ENCODE measurements around the gene POLR2H.

Gene POLR2H

DNA sequence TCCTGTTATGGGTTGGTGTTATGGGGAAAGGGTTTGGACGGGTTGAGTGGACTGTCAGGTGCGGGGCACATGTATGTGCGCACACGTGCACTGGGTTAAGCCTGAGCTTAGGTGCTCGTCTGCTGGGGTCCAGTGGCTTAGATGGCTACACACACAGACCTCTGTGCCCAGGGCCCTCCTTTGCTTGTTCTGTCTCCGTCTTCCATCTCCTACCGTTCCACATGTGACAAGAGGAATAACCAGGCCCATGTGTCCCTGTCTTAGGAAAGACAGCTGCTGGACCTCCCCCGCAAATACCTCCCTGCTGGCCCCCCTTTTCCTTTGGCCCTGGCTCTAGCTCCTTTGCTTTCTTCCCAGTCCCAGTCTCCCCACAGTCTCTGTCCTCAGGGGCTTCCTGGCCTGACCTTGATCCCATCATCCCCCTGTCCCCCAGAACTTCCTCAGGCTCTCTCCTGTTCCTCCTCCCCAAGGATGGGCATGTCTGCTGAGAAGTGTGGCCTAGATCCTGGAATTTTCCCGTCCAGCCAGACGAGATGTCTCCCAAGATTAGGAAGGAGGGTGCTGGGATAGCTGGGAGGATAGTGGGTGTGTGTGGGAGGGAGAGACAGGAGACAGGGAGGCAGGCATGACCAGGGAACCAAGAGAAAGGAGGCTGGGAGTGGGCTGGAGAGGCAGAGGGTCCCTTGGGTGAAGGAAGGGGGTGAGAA lies 17.3 kb downstream of the POLR2H start:
- no peak overlapping the region for H2BK120ac ChIP-seq (ENCODE audit: low read depth, low read length)
- H3K4me2 ChIP-seq (ENCODE audit: low read length) = peak overlapping the region; percentile 57
- H3K56ac ChIP-seq (ENCODE audit: low read length) = peak overlapping the region; percentile 74
- H2AK5ac ChIP-seq (ENCODE audit: low read length) = peak overlapping the region; percentile 43
- no peaks in the 10 kb centered on the region for H3K79me1 ChIP-seq (ENCODE audit: low read length)
- H3K23ac ChIP-seq (ENCODE audit: low read length) = no peak overlapping the region
- no peak overlapping the region for H3K9ac ChIP-seq (ENCODE audit: low read length)
- peaks cover 8% of the 10 kb centered on the region for H3K27me3 ChIP-seq (ENCODE audit: insufficient read depth, low read length, poor library complexity)
- no peak overlapping the region for H4K5ac ChIP-seq (ENCODE audit: low read length)
- H3K18ac ChIP-seq (ENCODE audit: low read length) = no peak overlapping the region
- H2BK5ac ChIP-seq (ENCODE audit: low read length) = no peak overlapping the region
- no peak overlapping the region for H3K4ac ChIP-seq (ENCODE audit: low read depth, low read length)
- no peak overlapping the region for H3K27ac ChIP-seq (ENCODE audit: low read depth, low read length)
- DNase-seq = no peak
- H3K4me3 ChIP-seq (ENCODE audit: low read length) = no peak overlapping the region
- no peak overlapping the region for H2BK15ac ChIP-seq (replicated peaks; ENCODE audit: low read depth)
- H3K36me3 ChIP-seq (ENCODE audit: control insufficient read depth, insufficient read depth, low read length) = no peaks in the 10 kb centered on the region
- WGBS (ENCODE audit: extremely low coverage, insufficient coverage, low lambda C conversion rate) = no CpG with 5 or more reads among the region's 10 CpGs
- no peak overlapping the region for H4K8ac ChIP-seq (ENCODE audit: low read depth, low read length)
- no peaks in the 10 kb centered on the region for H3K79me2 ChIP-seq (ENCODE audit: control insufficient read depth, insufficient read depth, low read length)
- H3K4me1 ChIP-seq (ENCODE audit: control insufficient read depth, low read depth, low read length) = peaks cover 7% of the 10 kb centered on the region

DNA sequence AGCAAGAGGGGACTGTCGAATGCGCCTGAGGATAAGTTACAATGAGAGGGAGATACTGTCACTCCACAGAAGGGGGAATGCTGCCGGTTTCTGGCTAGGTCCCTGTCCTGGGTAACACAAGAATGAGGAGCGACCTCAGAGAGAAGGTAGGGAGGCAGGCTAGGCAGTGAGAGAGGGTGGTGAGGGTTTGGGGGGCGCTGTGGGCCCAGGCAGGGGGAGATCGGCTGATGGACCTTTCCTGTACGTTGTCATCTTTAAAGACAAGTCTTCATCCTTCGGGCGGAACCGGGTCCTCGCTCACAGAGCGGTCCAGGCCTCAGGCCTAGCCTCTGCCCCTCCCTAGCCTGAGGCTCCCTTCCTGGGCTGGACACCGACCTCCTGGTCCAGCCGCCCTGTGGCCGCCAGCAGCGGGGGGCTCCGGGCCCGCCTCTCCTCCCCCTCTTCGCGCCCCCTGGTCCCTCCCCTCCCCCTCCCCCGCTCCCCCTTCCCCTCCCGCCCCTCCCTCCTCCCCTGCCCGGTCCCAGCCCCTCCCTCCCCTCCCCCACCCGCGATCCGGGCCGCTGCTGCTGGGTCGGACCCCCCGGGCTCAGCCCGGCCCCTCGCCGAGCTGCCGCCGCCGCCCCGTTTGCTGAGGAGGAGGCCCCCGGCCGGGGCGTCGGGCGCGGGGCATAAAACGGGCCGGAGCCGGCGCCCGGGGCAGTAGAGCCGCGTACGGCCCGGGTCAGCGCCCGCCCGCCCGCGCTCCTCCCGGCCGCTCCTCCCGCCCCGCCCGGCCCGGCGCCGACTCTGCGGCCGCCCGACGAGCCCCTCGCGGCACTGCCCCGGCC lies 18.1 kb downstream of the POLR2H start, which contains the start of gene CHRD:
Gene CHRD, plus strand, starts transcription at position 697 of the 827 bp plus-strand sequence. CDS start 265 bp downstream, outside the sequence.
- peak within 1 kb of the TSS; percentile 34 for H3K4me3 ChIP-seq (ENCODE audit: low read length)
- peak within 1 kb of the TSS; percentile 92 for H3K4me2 ChIP-seq (ENCODE audit: low read length)
- H3K79me2 ChIP-seq (ENCODE audit: control insufficient read depth, insufficient read depth, low read length) = no peaks in the 10 kb centered on the region
- no peak within 1 kb of the TSS for H3K23ac ChIP-seq (ENCODE audit: low read length)
- no peak within 1 kb of the TSS for H4K8ac ChIP-seq (ENCODE audit: low read depth, low read length)
- H3K27ac ChIP-seq (ENCODE audit: low read depth, low read length) = no peak within 1 kb of the TSS
- H3K4me1 ChIP-seq (ENCODE audit: control insufficient read depth, low read depth, low read length) = peaks cover 7% of the 10 kb centered on the region
- H2BK5ac ChIP-seq (ENCODE audit: low read length) = no peak within 1 kb of the TSS
- no CpG with 5 or more reads among the region's 71 CpGs for WGBS (ENCODE audit: extremely low coverage, insufficient coverage, low lambda C conversion rate)
- peak within 1 kb of the TSS; percentile 43 for H2AK5ac ChIP-seq (ENCODE audit: low read length)
- H3K4ac ChIP-seq (ENCODE audit: low read depth, low read length) = no peak within 1 kb of the TSS
- peak within 1 kb of the TSS; percentile 74 for H3K56ac ChIP-seq (ENCODE audit: low read length)
- DNase-seq = peak; percentile 30
- no peaks in the 10 kb centered on the region for H3K36me3 ChIP-seq (ENCODE audit: control insufficient read depth, insufficient read depth, low read length)
- H2BK15ac ChIP-seq (replicated peaks; ENCODE audit: low read depth) = no peak within 1 kb of the TSS
- no peak within 1 kb of the TSS for H2BK120ac ChIP-seq (ENCODE audit: low read depth, low read length)
- H4K5ac ChIP-seq (ENCODE audit: low read length) = no peak within 1 kb of the TSS
- peak within 1 kb of the TSS; percentile 89 for H3K18ac ChIP-seq (ENCODE audit: low read length)
- H3K9ac ChIP-seq (ENCODE audit: low read length) = peak within 1 kb of the TSS; percentile 49
- no peaks in the 10 kb centered on the region for H3K79me1 ChIP-seq (ENCODE audit: low read length)
- peaks cover 8% of the 10 kb centered on the region for H3K27me3 ChIP-seq (ENCODE audit: insufficient read depth, low read length, poor library complexity)

DNA sequence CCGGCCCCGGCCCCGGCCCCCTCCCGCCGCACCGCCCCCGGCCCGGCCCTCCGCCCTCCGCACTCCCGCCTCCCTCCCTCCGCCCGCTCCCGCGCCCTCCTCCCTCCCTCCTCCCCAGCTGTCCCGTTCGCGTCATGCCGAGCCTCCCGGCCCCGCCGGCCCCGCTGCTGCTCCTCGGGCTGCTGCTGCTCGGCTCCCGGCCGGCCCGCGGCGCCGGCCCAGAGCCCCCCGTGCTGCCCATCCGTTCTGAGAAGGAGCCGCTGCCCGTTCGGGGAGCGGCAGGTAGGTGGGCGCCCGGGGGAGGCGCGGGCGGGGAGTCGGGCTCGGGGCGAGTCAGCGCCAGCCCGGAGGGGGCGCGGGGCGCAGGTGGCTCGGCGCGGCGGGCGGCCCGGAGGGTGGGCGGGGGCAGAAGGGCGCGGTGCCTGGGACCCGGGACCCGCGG lies 18.7 kb downstream of the POLR2H start:
- H3K36me3 ChIP-seq (ENCODE audit: control insufficient read depth, insufficient read depth, low read length) = no peaks in the 10 kb centered on the region
- H3K27ac ChIP-seq (ENCODE audit: low read depth, low read length) = no peak overlapping the region
- peak overlapping the region; percentile 34 for H3K9ac ChIP-seq (ENCODE audit: low read length)
- peak overlapping the region; percentile 92 for H3K4me2 ChIP-seq (ENCODE audit: low read length)
- peak overlapping the region; percentile 60 for H3K56ac ChIP-seq (ENCODE audit: low read length)
- H2AK5ac ChIP-seq (ENCODE audit: low read length) = no peak overlapping the region
- H3K79me2 ChIP-seq (ENCODE audit: control insufficient read depth, insufficient read depth, low read length) = no peaks in the 10 kb centered on the region
- H2BK120ac ChIP-seq (ENCODE audit: low read depth, low read length) = no peak overlapping the region
- no peak overlapping the region for H2BK15ac ChIP-seq (replicated peaks; ENCODE audit: low read depth)
- H3K18ac ChIP-seq (ENCODE audit: low read length) = peak overlapping the region; percentile 89
- H4K5ac ChIP-seq (ENCODE audit: low read length) = no peak overlapping the region
- H3K23ac ChIP-seq (ENCODE audit: low read length) = no peak overlapping the region
- H2BK5ac ChIP-seq (ENCODE audit: low read length) = no peak overlapping the region
- peak; percentile 67 for DNase-seq
- no CpG with 5 or more reads among the region's 62 CpGs for WGBS (ENCODE audit: extremely low coverage, insufficient coverage, low lambda C conversion rate)
- peaks cover 8% of the 10 kb centered on the region for H3K27me3 ChIP-seq (ENCODE audit: insufficient read depth, low read length, poor library complexity)
- no peaks in the 10 kb centered on the region for H3K79me1 ChIP-seq (ENCODE audit: low read length)
- H4K8ac ChIP-seq (ENCODE audit: low read depth, low read length) = no peak overlapping the region
- no peak overlapping the region for H3K4ac ChIP-seq (ENCODE audit: low read depth, low read length)
- H3K4me1 ChIP-seq (ENCODE audit: control insufficient read depth, low read depth, low read length) = peaks cover 7% of the 10 kb centered on the region
- peak overlapping the region; percentile 34 for H3K4me3 ChIP-seq (ENCODE audit: low read length)

DNA sequence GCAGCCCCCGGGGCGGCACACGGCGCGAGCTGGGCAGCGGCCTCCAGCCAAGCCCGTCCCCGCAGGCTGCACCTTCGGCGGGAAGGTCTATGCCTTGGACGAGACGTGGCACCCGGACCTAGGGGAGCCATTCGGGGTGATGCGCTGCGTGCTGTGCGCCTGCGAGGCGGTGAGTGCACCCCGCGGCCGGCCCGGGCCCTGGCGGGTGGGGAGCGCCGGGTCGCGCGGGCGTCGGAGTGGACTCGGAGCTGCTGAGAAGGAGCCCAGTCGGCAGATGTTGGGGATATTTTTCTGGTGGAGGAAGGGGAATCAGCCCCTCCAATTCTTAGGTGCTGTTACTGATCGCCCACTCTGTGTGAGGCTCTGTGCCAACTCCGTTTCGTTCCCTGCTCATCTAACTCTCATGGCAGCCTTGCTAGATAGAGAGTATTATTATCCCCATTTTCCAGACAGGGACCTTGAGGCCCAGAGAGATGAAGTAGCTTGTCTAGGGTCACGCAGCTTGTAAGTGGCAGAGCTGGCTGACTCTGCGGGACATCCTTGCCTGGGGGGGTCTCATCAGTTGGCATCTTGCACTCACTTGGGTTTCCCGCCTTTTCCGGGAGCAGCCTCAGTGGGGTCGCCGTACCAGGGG lies 19.2 kb downstream of the POLR2H start:
- H3K9ac ChIP-seq (ENCODE audit: low read length) = peak overlapping the region; percentile 34
- no peaks in the 10 kb centered on the region for H3K79me2 ChIP-seq (ENCODE audit: control insufficient read depth, insufficient read depth, low read length)
- no peak overlapping the region for H3K27ac ChIP-seq (ENCODE audit: low read depth, low read length)
- WGBS (ENCODE audit: extremely low coverage, insufficient coverage, low lambda C conversion rate) = no CpG with 5 or more reads among the region's 42 CpGs
- no peak overlapping the region for H2BK120ac ChIP-seq (ENCODE audit: low read depth, low read length)
- peaks cover 7% of the 10 kb centered on the region for H3K4me1 ChIP-seq (ENCODE audit: control insufficient read depth, low read depth, low read length)
- H2BK15ac ChIP-seq (replicated peaks; ENCODE audit: low read depth) = no peak overlapping the region
- no peak overlapping the region for H3K18ac ChIP-seq (ENCODE audit: low read length)
- peak overlapping the region; percentile 30 for H3K4me3 ChIP-seq (ENCODE audit: low read length)
- peaks cover 8% of the 10 kb centered on the region for H3K27me3 ChIP-seq (ENCODE audit: insufficient read depth, low read length, poor library complexity)
- H3K4me2 ChIP-seq (ENCODE audit: low read length) = peak overlapping the region; percentile 92
- no peak overlapping the region for H3K4ac ChIP-seq (ENCODE audit: low read depth, low read length)
- no peak for DNase-seq
- H3K23ac ChIP-seq (ENCODE audit: low read length) = no peak overlapping the region
- no peak overlapping the region for H4K8ac ChIP-seq (ENCODE audit: low read depth, low read length)
- no peak overlapping the region for H2BK5ac ChIP-seq (ENCODE audit: low read length)
- no peaks in the 10 kb centered on the region for H3K79me1 ChIP-seq (ENCODE audit: low read length)
- no peak overlapping the region for H2AK5ac ChIP-seq (ENCODE audit: low read length)
- H4K5ac ChIP-seq (ENCODE audit: low read length) = no peak overlapping the region
- H3K56ac ChIP-seq (ENCODE audit: low read length) = peak overlapping the region; percentile 60
- no peaks in the 10 kb centered on the region for H3K36me3 ChIP-seq (ENCODE audit: control insufficient read depth, insufficient read depth, low read length)

DNA sequence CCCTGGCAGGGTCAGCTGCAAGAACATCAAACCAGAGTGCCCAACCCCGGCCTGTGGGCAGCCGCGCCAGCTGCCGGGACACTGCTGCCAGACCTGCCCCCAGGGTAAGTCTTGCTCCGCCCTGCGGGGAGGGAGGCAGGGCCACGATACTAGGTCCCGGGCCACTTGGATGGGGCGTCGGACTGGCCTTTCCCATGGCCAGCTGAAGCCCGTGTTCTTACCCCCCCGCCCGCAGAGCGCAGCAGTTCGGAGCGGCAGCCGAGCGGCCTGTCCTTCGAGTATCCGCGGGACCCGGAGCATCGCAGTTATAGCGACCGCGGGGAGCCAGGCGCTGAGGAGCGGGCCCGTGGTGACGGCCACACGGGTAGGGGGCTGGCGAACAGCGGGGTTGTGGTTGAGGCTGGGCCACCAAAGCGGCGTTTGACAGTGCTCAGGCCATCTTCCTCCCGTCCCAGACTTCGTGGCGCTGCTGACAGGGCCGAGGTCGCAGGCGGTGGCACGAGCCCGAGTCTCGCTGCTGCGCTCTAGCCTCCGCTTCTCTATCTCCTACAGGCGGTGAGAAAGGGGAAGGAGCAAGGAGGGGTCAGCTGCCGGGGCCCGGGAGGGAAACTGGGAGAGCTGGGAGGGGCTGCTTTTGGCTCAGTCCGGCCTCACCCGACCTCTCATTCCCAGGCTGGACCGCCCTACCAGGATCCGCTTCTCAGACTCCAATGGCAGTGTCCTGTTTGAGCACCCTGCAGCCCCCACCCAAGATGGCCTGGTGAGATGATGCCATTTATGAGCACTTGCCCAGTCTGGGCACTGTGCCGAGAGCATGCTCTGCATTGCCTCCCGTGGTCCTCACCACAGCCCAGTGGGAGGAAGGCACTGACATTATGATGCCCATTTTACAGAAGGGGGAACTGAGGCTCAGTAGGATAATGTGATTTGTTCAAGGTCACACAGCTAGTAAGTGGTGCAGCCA lies 20.0 kb downstream of the POLR2H start:
- no peak overlapping the region for H4K8ac ChIP-seq (ENCODE audit: low read depth, low read length)
- H2BK5ac ChIP-seq (ENCODE audit: low read length) = no peak overlapping the region
- H2AK5ac ChIP-seq (ENCODE audit: low read length) = no peak overlapping the region
- no peak overlapping the region for H4K5ac ChIP-seq (ENCODE audit: low read length)
- H3K79me2 ChIP-seq (ENCODE audit: control insufficient read depth, insufficient read depth, low read length) = no peaks in the 10 kb centered on the region
- H3K4ac ChIP-seq (ENCODE audit: low read depth, low read length) = no peak overlapping the region
- H2BK15ac ChIP-seq (replicated peaks; ENCODE audit: low read depth) = no peak overlapping the region
- H3K79me1 ChIP-seq (ENCODE audit: low read length) = no peaks in the 10 kb centered on the region
- H3K27me3 ChIP-seq (ENCODE audit: insufficient read depth, low read length, poor library complexity) = peaks cover 8% of the 10 kb centered on the region
- peak; percentile 80 for DNase-seq
- H3K4me1 ChIP-seq (ENCODE audit: control insufficient read depth, low read depth, low read length) = peaks cover 7% of the 10 kb centered on the region
- H3K36me3 ChIP-seq (ENCODE audit: control insufficient read depth, insufficient read depth, low read length) = no peaks in the 10 kb centered on the region
- H3K4me2 ChIP-seq (ENCODE audit: low read length) = peak overlapping the region; percentile 92
- H3K9ac ChIP-seq (ENCODE audit: low read length) = peak overlapping the region; percentile 34
- H3K27ac ChIP-seq (ENCODE audit: low read depth, low read length) = no peak overlapping the region
- peak overlapping the region; percentile 49 for H3K56ac ChIP-seq (ENCODE audit: low read length)
- H3K23ac ChIP-seq (ENCODE audit: low read length) = peak overlapping the region; percentile 66
- H2BK120ac ChIP-seq (ENCODE audit: low read depth, low read length) = no peak overlapping the region
- WGBS (ENCODE audit: extremely low coverage, insufficient coverage, low lambda C conversion rate) = no CpG with 5 or more reads among the region's 55 CpGs
- no peak overlapping the region for H3K4me3 ChIP-seq (ENCODE audit: low read length)
- no peak overlapping the region for H3K18ac ChIP-seq (ENCODE audit: low read length)

Data from mesendoderm (in vitro differentiated cells).